ENCODE measurements around the gene SPTAN1. TPM values are rescaled to one million over a fixed set of nuclear protein-coding genes. Genes with fewer than 3 reads are reported as not detected.
A peak's percentile ranks its signal among the peaks of the same experiment; 100 is the strongest.
"Not testable (repeated sequence)": the region's sequence is repeated elsewhere in the genome, so short reads cannot be mapped to it uniquely, and the experiment has no call there.

The SPTAN1 gene
- 100 to 1,000 TPM; 243 to 260 TPM for total RNA-seq

- Mint-ChIP-seq H3K9me3 (no peaks in the 10 kb centered on the region), H3K27me3 (no peaks in the 10 kb centered on the region), H3K4me3 (no peak within 1 kb of the TSS), H3K36me3 (no peaks in the 10 kb centered on the region), H3K27ac (peak within 1 kb of the TSS; percentile 98 to 99), H3K4me1 (ENCODE audit: low read depth in 2 of 2) (peaks cover 35 to 45% of the 10 kb centered on the region in 2 donors)
- ATAC-seq (peak; percentile 92), DNase-seq (ENCODE audit: low spot score) (peak; percentile 95)
Measured at GRCh38 chr9:128552153-128552743, at the start of gene SPTAN1. Gene SPTAN1, plus strand, starts transcription at chr9:128552587. Its CDS starts 14,154 bp downstream, at chr9:128566741.

DNA sequence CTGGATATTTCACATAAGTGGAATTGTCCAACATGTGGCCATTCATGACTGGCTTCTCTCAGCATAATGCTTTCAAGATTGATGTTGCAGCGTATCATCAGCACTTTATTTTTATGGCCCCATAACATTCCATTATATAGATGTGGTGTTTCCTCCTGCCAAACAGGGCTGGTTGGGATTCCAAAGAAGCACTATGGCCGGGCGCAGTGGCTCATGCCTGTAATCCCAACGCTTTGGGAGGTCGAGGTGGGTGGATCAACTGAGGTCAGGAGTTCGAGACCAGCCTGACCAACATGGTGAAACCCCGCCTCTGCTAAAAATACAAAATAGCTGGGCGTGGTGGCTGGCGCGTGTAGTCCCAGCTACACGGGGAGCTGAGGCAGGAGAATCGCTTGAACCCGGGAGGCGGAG lies 49.0 kb upstream of the SPTAN1 start:
- DNase-seq (ENCODE audit: low spot score); ATAC-seq; H3K9me3 Mint-ChIP-seq; H3K27me3 Mint-ChIP-seq: not testable (repeated sequence)
- Mint-ChIP-seq H3K4me1 (ENCODE audit: low read depth in 2 of 2) (peaks cover 18 to 25% of the 10 kb centered on the region in 2 donors), H3K36me3 (peaks cover 18% of the 10 kb centered on the region), H3K27ac (peak overlapping the region in 1 of 2 donors; percentile 98), H3K4me3 (peak overlapping the region; percentile 99)

- Mint-ChIP-seq H3K27me3 (no peaks in the 10 kb centered on the region), H3K9me3 (no peaks in the 10 kb centered on the region), H3K4me1 (ENCODE audit: low read depth in 2 of 2) (peaks cover 22 to 29% of the 10 kb centered on the region in 2 donors), H3K36me3 (peaks cover 18% of the 10 kb centered on the region), H3K27ac (peak overlapping the region in 1 of 2 donors; percentile 98), H3K4me3 (peak overlapping the region; percentile 99)
- no peak for DNase-seq (ENCODE audit: low spot score)
- ATAC-seq = no peak
Measured at GRCh38 chr9:128503870-128504269, 48.5 kb upstream of the SPTAN1 start.

DNA sequence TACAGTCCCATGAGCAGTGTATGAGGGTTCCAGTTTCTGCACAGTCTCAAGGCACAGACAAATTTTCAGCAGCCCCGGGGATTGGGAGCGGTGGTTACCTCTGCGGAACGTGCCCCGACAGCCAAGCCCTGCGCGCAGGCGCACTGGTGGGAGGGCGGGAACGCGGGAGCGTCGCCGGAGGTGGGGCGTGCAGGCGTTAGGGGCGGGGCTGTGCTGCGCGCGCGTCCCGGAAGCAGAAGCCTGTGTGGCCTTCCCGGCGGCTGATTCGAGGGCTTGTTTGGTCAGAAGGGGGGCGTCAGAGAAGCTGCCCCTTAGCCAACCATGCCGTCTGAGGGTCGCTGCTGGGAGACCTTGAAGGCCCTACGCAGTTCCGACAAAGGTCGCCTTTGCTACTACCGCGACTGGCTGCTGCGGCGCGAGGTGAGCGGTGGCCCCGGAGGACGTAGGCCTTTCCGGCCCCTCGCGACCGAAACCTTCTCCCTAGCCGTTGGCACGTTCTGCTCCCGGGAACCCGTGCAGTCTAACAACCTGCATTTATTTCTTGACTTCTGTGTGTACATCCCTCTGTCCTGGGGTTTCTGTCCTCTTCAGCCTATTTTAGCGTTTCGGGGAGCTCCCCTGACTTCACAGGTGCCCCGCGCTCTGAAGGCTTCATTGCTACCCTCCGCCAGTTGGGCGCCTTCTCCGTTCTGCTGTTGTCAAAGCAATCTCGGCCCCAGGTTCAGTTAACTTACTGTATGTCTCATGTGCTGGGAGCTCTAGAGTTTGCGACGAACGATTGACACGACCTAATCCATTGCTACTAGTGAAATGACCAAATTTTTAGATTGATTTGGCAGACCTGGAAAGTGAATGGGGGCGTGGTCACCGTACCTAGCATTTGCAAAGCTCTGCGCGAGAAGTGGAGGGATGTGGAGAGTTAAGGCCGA lies 47.6 kb upstream of the SPTAN1 start, which contains the start of gene GLE1:
Gene GLE1, plus strand, starts transcription at position 235 of the 929 bp plus-strand sequence. Its CDS starts 87 bp downstream, at position 322.
- peaks cover 16% of the 10 kb centered on the region for H3K36me3 Mint-ChIP-seq
- H3K4me3 Mint-ChIP-seq = peak within 1 kb of the TSS; percentile 99
- no peaks in the 10 kb centered on the region for H3K27me3 Mint-ChIP-seq
- ATAC-seq = peak; percentile 98 to 99
- H3K4me1 Mint-ChIP-seq (ENCODE audit: low read depth in 2 of 2) = peaks cover 22 to 36% of the 10 kb centered on the region in 2 donors
- no peaks in the 10 kb centered on the region for H3K9me3 Mint-ChIP-seq
- DNase-seq (ENCODE audit: low spot score) = peak; percentile 97
- peak within 1 kb of the TSS; percentile 93 to 98 for H3K27ac Mint-ChIP-seq

DNA sequence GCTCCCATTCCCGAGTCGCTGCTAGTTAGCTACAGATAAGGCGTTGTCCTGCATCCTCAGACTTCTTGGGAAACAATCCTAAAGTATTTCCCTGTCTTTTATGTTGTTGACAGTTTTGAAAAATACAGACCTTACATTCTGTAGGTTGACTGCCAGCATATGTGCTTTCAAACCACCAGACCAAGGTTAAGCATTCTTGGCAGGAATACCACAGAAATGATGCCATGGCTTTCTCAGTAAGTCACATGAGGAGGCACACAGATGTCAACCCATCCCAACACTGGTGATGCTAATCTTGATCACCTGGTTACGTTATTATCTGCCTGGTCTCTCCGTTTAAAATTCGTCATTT lies 47.0 kb upstream of the SPTAN1 start:
- Mint-ChIP-seq H3K27ac (peak overlapping the region; percentile 93 to 98), H3K4me1 (ENCODE audit: low read depth in 2 of 2) (peaks cover 18 to 36% of the 10 kb centered on the region in 2 donors), H3K4me3 (peak overlapping the region; percentile 99), H3K9me3 (no peaks in the 10 kb centered on the region), H3K27me3 (no peaks in the 10 kb centered on the region), H3K36me3 (peaks cover 10% of the 10 kb centered on the region)
- DNase-seq (ENCODE audit: low spot score) (no peak), ATAC-seq (no peak)

- peak overlapping the region; percentile 93 to 98 for H3K27ac Mint-ChIP-seq
- not testable (repeated sequence) for H3K9me3 Mint-ChIP-seq; ATAC-seq; H3K36me3 Mint-ChIP-seq; DNase-seq (ENCODE audit: low spot score); H3K27me3 Mint-ChIP-seq
- peaks cover 18 to 36% of the 10 kb centered on the region in 2 donors for H3K4me1 Mint-ChIP-seq (ENCODE audit: low read depth in 2 of 2)
- peak overlapping the region; percentile 99 for H3K4me3 Mint-ChIP-seq
Measured at GRCh38 chr9:128505906-128506305, 46.5 kb upstream of the SPTAN1 start.

DNA sequence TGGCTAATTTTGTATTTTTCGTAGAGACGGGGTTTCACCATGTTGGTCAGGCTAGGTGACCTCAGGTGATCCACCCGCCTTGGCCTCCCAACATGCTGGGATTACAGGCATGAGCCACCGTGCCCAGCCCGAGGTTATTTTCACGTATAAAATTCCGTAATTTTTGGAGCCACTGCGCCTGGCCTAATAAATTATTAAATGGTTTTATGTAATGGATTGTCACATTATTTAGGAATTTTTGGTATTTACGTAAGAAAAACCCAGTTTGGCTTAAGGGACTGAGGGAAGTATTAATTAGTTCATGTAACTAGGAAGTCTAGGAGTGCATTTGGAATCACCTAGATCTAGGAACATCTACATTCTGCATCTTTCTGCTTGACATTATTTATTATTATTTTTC lies 39.6 kb upstream of the SPTAN1 start:
- Mint-ChIP-seq H3K4me3 (no peak overlapping the region), H3K9me3 (no peaks in the 10 kb centered on the region), H3K27me3 (no peaks in the 10 kb centered on the region), H3K27ac (peak overlapping the region in 1 of 2 donors; percentile 51), H3K36me3 (peaks cover 8% of the 10 kb centered on the region), H3K4me1 (ENCODE audit: low read depth in 2 of 2) (peaks cover 11 to 25% of the 10 kb centered on the region in 2 donors)
- ATAC-seq (no peak), DNase-seq (ENCODE audit: low spot score) (no peak)

- peaks cover 0 to 5% of the 10 kb centered on the region in 2 donors for H3K4me1 Mint-ChIP-seq (ENCODE audit: low read depth in 2 of 2)
- no peak for ATAC-seq
- no peak overlapping the region for H3K27ac Mint-ChIP-seq
- H3K4me3 Mint-ChIP-seq = no peak overlapping the region
- H3K9me3 Mint-ChIP-seq = no peaks in the 10 kb centered on the region
- no peaks in the 10 kb centered on the region for H3K27me3 Mint-ChIP-seq
- peaks cover 26% of the 10 kb centered on the region for H3K36me3 Mint-ChIP-seq
- no peak for DNase-seq (ENCODE audit: low spot score)
Measured at GRCh38 chr9:128521956-128522355, 30.4 kb upstream of the SPTAN1 start.

- H3K27ac Mint-ChIP-seq = no peak overlapping the region
- ATAC-seq (no peak), DNase-seq (ENCODE audit: low spot score) (no peak)
- H3K27me3 Mint-ChIP-seq = no peaks in the 10 kb centered on the region
- peaks cover 15% of the 10 kb centered on the region for H3K36me3 Mint-ChIP-seq
- H3K4me1 Mint-ChIP-seq (ENCODE audit: low read depth in 2 of 2) = no peaks in the 10 kb centered on the region
- no peaks in the 10 kb centered on the region for H3K9me3 Mint-ChIP-seq
- H3K4me3 Mint-ChIP-seq = no peak overlapping the region
Measured at GRCh38 chr9:128523199-128523925, 29.0 kb upstream of the SPTAN1 start.

GRCh38 chr9:128526720-128527119 lies 25.7 kb upstream of the SPTAN1 start:
- no peaks in the 10 kb centered on the region for H3K9me3 Mint-ChIP-seq
- no peak overlapping the region for H3K27ac Mint-ChIP-seq
- no peak for DNase-seq (ENCODE audit: low spot score)
- H3K4me1 Mint-ChIP-seq (ENCODE audit: low read depth in 2 of 2) = no peaks in the 10 kb centered on the region
- H3K27me3 Mint-ChIP-seq = no peaks in the 10 kb centered on the region
- no peak overlapping the region for H3K4me3 Mint-ChIP-seq
- no peak for ATAC-seq
- peaks cover 24% of the 10 kb centered on the region for H3K36me3 Mint-ChIP-seq

GRCh38 chr9:128528445-128529160 lies 23.8 kb upstream of the SPTAN1 start:
- no peak for ATAC-seq
- peaks cover 18% of the 10 kb centered on the region for H3K36me3 Mint-ChIP-seq
- no peak overlapping the region for H3K4me3 Mint-ChIP-seq
- no peaks in the 10 kb centered on the region for H3K9me3 Mint-ChIP-seq
- no peak overlapping the region for H3K27ac Mint-ChIP-seq
- no peaks in the 10 kb centered on the region for H3K4me1 Mint-ChIP-seq (ENCODE audit: low read depth in 2 of 2)
- no peak for DNase-seq (ENCODE audit: low spot score)
- H3K27me3 Mint-ChIP-seq = no peaks in the 10 kb centered on the region

DNA sequence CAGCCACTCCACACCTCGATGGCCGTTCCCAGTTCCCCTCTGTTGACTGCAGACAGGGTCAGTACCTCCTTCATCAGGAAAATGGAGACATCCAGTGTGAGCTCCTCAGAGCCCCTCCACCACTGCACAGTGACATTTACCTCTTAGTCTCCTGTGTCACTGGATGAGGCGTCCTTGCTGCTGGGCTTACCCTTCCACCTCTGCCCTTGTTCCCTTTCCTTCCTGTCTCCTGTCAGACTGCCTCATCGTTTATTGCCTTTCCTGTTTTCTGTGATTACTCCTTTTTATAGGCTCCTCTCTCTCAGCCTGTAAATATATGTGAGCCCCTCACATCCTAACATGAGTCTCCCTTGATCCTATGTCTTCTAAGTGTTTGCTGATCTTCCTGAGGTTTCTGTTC lies 23.2 kb upstream of the SPTAN1 start:
- Mint-ChIP-seq H3K27ac (no peak overlapping the region), H3K9me3 (no peaks in the 10 kb centered on the region), H3K36me3 (peaks cover 18% of the 10 kb centered on the region), H3K4me1 (ENCODE audit: low read depth in 2 of 2) (no peaks in the 10 kb centered on the region), H3K27me3 (no peaks in the 10 kb centered on the region), H3K4me3 (no peak overlapping the region)
- ATAC-seq (no peak), DNase-seq (ENCODE audit: low spot score) (no peak)

DNA sequence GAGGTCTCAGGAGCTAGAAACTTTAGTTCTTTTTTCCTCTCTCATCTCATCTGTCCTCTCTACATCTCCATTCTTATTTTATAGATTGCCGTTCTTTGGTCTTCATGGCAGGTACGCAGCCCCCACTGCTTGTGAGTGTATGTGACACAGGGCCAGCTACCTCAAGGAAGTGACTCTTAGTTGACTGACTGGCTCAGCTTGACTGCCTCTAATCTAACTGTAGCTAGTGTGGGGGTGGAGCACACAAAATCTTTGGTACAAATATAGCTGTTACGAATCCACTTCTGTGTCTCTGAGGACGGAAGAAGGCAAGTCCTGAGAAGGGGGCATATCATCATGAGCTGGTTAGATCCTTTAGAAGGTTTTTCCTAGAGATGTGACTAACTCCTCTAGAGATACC lies 19.8 kb upstream of the SPTAN1 start:
- Mint-ChIP-seq H3K27me3 (no peaks in the 10 kb centered on the region), H3K9me3 (no peaks in the 10 kb centered on the region), H3K36me3 (peaks cover 18% of the 10 kb centered on the region), H3K27ac (no peak overlapping the region), H3K4me1 (ENCODE audit: low read depth in 2 of 2) (no peaks in the 10 kb centered on the region), H3K4me3 (no peak overlapping the region)
- no peak for ATAC-seq
- DNase-seq (ENCODE audit: low spot score) = no peak

Data from natural killer cell treated with Interleukin-12 subunit alpha and Interleukin-12 subunit beta and Interleukin-15 and Interleukin-18, amount 100 ng/mL, for 72 hours (primary cell).